Activated gamma-delta T cell treated with Interleukin-2 at 50 U/mL for 16 hours (primary cell): Measurements from ENCODE around the gene CMC4.

Source experiments
- DNase-seq: peaks from one replicate; pipeline ENCODE4 v3.0.0-alpha.2; 2020

The CMC4 gene

DNA sequence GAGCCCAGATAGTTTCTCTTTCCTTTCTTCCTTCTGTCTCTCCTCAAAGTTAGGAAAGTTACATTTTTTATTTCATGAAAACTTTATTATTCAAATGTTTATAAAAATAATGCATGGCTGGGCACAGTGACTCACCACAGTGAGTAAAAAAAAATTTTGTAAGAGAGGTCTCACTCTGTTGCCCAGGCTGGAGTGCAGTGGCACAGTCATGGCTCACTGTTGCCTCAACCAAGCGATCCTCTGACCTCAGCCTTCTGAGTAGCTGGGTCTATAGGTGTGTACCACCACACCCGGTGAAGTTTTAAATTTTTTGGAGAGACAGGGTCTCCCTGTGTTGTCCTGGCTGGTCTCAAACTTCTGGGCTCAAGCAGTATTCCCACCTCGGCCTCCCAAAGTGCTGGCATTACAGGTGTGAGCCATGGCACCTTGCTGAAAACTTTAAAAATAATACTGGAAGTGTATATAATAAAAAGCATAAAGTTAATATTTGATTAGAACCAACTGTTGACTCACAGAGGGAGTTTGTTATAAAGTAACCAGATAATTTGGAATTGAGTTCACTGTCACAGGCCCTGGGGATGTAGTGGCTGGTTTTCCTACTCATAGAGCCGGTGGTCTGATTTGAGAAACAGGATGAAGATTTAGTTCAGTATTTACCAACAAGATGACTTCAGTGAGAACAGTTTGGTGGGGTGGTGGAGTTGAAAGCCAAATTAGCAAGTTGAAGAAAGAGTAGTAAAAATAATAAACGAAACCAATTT lies 18.0 kb downstream of the CMC4 start:
- no peak for DNase-seq

GRCh38 chrX:155048977-155049619 lies 21.8 kb downstream of the CMC4 start:
- peak; percentile 43 for DNase-seq

DNA sequence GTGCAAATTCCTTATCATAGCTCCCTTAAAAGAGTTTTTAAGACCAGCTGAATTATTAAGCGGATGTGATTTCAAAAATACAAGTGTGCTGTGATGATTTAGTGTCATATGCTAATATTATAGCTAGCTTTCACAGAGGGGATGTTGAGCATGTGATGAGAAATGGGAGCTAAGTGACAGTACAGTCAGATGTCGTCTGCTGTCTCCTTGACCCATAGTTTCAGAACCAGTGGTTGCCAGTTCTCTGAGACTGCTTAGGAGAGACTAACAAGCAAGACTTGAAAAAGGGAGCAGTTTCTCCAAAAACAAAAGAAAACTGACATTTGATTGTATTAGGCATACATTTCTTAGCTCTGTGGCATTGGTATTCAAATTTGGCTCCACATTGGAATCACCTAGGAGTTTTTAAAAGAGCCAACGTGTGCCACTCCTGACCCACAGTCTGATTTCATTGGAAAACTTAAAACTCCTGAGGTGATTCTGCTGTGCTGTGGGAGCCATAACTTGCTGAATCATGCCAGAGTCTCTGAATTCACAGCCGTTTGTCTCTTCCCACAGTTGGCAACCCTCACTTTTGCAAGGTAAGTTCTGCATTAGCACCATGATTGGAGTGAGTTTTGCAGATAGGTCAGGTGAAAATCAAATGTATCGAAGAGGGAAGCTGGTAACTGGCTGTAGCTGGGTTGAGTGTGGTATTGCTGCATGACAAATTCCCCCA lies 24.0 kb downstream of the CMC4 start:
- DNase-seq = no peak

GRCh38 chrX:155046129-155046810 lies 24.7 kb downstream of the CMC4 start:
- no peak for DNase-seq

- no peak for DNase-seq
These were observed 35.2 kb downstream of the CMC4 start for GRCh38 chrX:155035688-155036087.

- no peak for DNase-seq
These were observed 39.3 kb downstream of the CMC4 start for GRCh38 chrX:155031657-155032056.

DNA sequence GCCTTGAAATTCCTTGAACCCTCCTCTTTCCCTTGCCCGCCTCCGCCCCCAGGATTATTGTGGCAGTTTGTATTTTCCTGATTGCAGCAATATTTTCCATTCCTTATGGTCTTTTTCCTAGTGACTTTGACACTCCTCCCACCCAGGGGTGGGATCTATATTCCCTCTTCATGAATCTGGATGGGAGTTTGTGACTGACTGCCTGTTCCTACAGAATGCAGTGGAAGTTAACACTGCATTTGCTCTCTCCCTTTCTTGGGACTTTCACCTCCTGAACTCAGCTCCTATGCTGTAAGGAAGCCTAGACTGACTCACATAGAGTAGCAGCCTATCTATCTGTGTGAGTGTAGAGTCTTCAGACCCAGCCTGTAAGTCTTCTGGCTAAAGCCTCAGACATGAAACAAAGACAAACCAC lies 42.1 kb downstream of the CMC4 start:
- DNase-seq = no peak

DNA sequence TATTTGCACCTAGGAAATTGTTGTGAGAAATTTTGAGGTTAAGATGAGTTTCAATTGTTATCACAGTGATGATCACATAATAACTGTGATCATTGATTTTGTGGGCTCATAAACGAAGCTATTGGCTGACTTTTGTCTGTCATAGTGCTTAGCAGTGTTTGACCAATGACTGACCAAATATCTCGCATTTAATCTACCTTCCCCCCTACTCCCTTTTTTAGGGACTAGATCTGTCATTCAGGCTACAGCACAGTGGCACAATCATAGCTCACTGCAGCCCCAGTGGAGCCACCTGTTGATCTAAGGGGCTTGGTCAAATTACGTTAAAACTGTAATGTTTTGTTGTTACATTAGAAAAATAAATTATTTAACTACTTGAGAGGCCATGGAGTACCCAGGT lies 42.8 kb downstream of the CMC4 start:
- DNase-seq = no peak

DNA sequence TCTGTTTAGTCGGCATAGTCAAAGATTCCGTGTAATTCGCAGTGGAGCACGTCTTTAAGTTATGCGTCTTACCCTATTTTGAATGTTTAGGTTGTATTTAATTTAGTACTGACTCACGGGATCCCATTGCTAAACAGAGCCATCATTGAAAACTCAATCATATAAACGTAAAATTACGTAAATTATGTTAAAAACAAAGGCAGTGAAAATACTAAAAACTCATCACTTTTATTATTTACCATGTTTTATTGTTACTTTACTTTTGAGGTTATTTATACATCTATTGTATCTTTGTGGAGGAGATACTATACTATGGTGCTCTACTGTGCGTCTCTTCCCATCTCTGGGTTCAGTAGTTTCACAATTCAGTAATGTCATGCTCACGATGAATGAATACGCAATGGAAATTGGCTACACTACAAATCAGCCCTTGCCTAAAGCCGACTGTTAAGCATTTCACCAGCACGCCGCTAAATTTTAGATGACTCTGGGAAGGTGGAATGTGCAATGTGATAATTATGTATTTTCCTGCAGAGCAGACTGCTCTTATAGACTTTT lies 43.3 kb downstream of the CMC4 start:
- no peak for DNase-seq

DNA sequence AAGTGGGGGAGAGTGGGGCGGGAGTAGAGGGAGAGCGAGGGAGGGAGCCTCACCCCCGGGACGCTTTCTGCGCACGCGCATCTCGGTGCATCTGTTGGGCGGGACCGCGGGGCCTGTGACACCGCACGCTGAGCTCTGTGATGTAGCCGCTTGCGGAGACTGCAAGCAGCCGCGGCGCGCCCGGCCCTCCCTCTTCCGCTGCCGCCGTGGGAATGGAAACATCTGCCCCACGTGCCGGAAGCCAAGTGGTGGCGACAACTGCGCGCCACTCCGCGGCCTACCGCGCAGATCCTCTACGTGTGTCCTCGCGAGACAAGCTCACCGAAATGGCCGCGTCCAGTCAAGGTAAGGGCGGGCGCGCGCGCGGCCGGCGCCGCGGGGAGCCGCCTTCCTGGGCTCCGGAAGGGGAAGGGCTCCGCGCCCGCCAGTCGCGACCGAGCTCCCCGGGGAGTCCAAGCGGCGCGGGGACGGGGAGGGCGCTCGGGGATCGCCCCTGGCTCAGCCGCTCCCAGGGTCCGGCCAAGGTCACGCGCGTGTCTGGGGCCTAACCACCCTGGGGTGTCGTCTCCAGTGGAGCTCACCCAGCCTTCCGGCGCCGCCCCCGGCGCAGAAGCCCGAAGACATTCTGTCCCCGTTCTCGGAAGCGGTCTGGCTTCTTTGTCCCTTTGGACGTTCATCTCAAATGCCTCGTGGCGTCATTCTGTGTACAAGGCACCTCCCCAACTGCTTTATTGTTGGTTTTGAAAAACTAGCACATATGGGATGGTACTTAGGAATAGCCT lies 44.0 kb downstream of the CMC4 start, which contains the start of gene FUNDC2:
Gene FUNDC2 (plus strand): TSS at position 118 of the 782 bp plus-strand sequence. CDS start 95 bp downstream, at position 213.
- peak; percentile 91 for DNase-seq

DNA sequence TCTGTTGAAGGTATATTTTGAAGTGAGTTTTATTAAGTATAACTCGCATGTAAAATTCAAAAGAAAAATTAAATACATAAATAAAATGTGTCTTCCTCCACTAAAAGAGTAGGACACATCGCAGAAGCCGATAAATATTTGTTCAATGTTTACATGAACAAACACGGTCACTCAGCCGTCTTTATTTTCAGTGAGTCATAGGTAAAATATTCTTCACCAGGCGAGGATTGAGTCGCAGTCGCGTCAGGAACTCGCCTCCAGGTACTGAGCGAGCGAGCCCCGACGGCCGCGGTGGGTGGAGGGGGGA lies 44.6 kb downstream of the CMC4 start:
- no peak for DNase-seq

DNA sequence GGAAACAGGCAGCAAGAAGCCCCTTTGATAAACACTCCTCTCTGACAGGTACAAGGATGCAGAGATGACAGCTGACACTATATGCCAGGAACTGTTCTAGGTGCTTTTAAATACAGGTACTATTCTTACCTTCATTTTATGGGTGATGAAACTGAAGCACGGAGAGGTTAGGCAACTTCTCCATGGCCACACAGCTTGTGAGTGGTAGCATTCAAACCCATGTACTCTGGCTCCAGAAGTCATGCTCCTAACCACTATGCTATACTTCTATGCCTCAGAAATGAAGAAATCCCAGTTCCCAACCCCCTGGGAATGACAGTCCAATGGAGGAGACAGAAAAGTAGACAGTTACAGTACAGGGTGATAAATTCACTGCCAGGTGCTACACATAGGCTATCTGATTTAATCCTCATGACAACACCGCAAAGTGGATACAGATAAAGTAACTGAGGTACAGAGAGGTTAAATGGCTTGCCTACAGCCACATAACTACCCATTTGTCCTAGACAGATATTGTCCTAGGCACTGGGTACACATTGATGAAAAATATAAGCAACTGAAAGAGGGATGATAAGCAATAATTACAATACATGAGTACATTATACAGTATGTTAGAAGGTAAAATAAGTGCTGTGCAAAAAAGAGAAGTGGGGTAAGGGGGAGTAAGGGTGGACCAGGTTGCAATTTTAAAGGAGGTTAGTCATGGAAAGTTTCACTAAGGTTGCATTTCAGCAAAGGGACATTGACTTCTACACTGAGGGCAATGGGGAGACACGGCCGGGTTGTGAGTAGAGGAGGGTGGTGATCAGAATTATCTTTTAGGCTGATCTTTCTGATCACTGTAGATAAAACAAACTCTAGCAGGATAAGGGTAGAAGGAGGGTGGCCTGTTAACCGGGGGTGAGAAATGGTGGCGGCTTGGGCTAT lies 46.8 kb downstream of the CMC4 start:
- no peak for DNase-seq

GRCh38 chrX:155022585-155022984 lies 48.4 kb downstream of the CMC4 start, which contains the start of gene F8:
TSS of gene F8 (minus strand) at chrX:155022723. CDS start at chrX:155022552, 171 bp downstream.
- no peak for DNase-seq

DNA sequence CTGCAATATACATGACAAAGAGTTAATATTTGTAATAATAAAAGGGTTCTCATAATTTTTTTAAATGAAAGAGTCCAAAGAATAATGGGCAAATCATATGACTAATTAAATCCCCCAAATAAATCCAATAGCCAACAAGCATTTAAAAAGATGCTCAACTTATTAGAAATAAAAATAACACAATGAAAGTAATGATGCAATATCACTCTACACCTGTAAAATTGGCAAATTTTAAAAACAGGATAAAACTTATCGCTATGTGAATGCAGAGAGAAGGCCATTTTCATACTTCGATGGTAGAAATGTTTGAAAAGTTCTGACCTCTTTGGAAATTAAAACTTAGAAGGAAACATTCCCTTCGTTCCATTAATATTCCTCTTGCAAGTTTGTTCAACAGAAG lies 50.3 kb downstream of the CMC4 start:
- DNase-seq = no peak
